RWPE2 (cell line): ENCODE measurements around the gene NELFB.

Source experiments
- ATAC-seq: fragments of 200-7000 bp; cut with Tn5 transposase; 3 replicates; pipeline ENCODE4 v1.9.1; 2021; ENCODE audit warnings: low read depth
- DNase-seq: peaks from one replicate; pipeline ENCODE4 v3.0.0-alpha.2; 2020; ENCODE audit warnings: low spot score
- H3K27ac ChIP-seq: fragments of 450-650 bp; 2 replicates; pipeline ENCODE4 v1.5.1; 2017; ENCODE audit warnings: mild to moderate bottlenecking; ENCODE audit not compliant: poor library complexity, severe bottlenecking
- H3K27me3 ChIP-seq: fragments of 250-450 bp; sonication (Bioruptor Pico); 2 replicates; pipeline ENCODE4 v1.5.1; 2021; ENCODE audit warnings: mild to moderate bottlenecking, moderate library complexity; ENCODE audit not compliant: insufficient read depth, poor library complexity, severe bottlenecking
- H3K36me3 ChIP-seq: fragments of 250-450 bp; sonication (Bioruptor Pico); 2 replicates; pipeline ENCODE4 v1.5.1; 2020; ENCODE audit warnings: low read depth, mild to moderate bottlenecking, moderate library complexity
- H3K4me1 ChIP-seq: fragments of 250-450 bp; sonication (Bioruptor Pico); 2 replicates; pipeline ENCODE4 v1.5.1; 2021; ENCODE audit warnings: mild to moderate bottlenecking, moderate library complexity; ENCODE audit not compliant: insufficient read depth, poor library complexity, severe bottlenecking
- H3K4me3 ChIP-seq: fragments of 250-450 bp; sonication (Bioruptor Pico); 2 replicates; pipeline ENCODE4 v1.5.1; 2021; ENCODE audit warnings: mild to moderate bottlenecking, moderate library complexity; ENCODE audit not compliant: severe bottlenecking
- H3K9me3 ChIP-seq: fragments of 250-450 bp; sonication (Bioruptor Pico); 2 replicates; pipeline ENCODE4 v1.5.1; 2021; ENCODE audit warnings: mild to moderate bottlenecking, moderate library complexity; ENCODE audit not compliant: severe bottlenecking
- CTCF ChIP-seq: fragments of 450-650 bp; IDR thresholded peaks from one replicate; pipeline ENCODE4 v1.5.1; 2017; ENCODE audit warnings: mild to moderate bottlenecking, moderate library complexity; ENCODE audit not compliant: poor library complexity, severe bottlenecking

NELFB gene

GRCh38 chr9:137296670-137297664 is 41.8 kb downstream of the NELFB start:
- no peaks in the 10 kb centered on the region for H3K9me3 ChIP-seq
- DNase-seq: no peak
- H3K4me3 ChIP-seq: no peak overlapping the region
- no peak for TF ChIP-seq CTCF
- no peak for ATAC-seq
- H3K36me3 ChIP-seq: no peaks in the 10 kb centered on the region
- H3K4me1 ChIP-seq: peaks cover 7% of the 10 kb centered on the region
- peaks cover 4% of the 10 kb centered on the region for H3K27me3 ChIP-seq
- H3K27ac ChIP-seq: no peak overlapping the region

GRCh38 chr9:137297966-137298365 is 42.8 kb downstream of the NELFB start:
- DNase-seq: no peak
- Histone ChIP-seq H3K4me1 (peaks cover 10% of the 10 kb centered on the region), H3K4me3 (no peak overlapping the region), H3K27ac (no peak overlapping the region), H3K27me3 (peaks cover 4% of the 10 kb centered on the region), H3K9me3 (no peaks in the 10 kb centered on the region), H3K36me3 (no peaks in the 10 kb centered on the region)
- no peak for TF ChIP-seq CTCF
- no peak for ATAC-seq

- H3K27me3 ChIP-seq: peaks cover 4% of the 10 kb centered on the region
- no peaks in the 10 kb centered on the region for H3K9me3 ChIP-seq
- no peak overlapping the region for H3K27ac ChIP-seq
- peaks cover 14% of the 10 kb centered on the region for H3K4me1 ChIP-seq
- no peak overlapping the region for H3K4me3 ChIP-seq
- H3K36me3 ChIP-seq: no peaks in the 10 kb centered on the region
- TF ChIP-seq CTCF: no peak
- DNase-seq (no peak), ATAC-seq (no peak)
Observed at GRCh38 chr9:137298401-137299202, 43.5 kb downstream of the NELFB start.

- Histone ChIP-seq H3K27me3 (peaks cover 4% of the 10 kb centered on the region), H3K4me1 (peaks cover 14% of the 10 kb centered on the region), H3K4me3 (no peak overlapping the region), H3K27ac (no peak overlapping the region), H3K9me3 (no peaks in the 10 kb centered on the region), H3K36me3 (no peaks in the 10 kb centered on the region)
- TF ChIP-seq CTCF: no peak
- ATAC-seq (no peak), DNase-seq (no peak)
Observed at GRCh38 chr9:137299203-137299565, 44.1 kb downstream of the NELFB start.
